MCF 10A (cell line): ENCODE results near the gene USP48. TPM values are rescaled to one million over a fixed set of nuclear protein-coding genes. Genes with fewer than 3 reads are reported as not detected.

Experiments
- BruUV-seq: library from RNA; stranded (reverse); fragments of 400-500 nt; replicated peaks from 2 replicates; lab custom pipeline; 2021; lab: Mats Ljungman, UMichigan
- CTCF ChIA-PET: fragments of 300-600 bp; sonication (Branson Sonifier 250); formaldehyde crosslinking; extraction: SDS; loops from one replicate; lab custom pipeline; 2021; ENCODE audit warnings: antibody characterized with exemption, inconsistent platforms; lab: Yijun Ruan, JAX
- POLR2A ChIA-PET: fragments of 300-600, 350-650 bp; sonication (Branson Sonifier 250); formaldehyde crosslinking; extraction: SDS; loops from one replicate; lab custom pipeline; 2020; ENCODE audit warnings: antibody characterized with exemption, inconsistent platforms; lab: Yijun Ruan, JAX
- DNase-seq: peaks from one replicate; pipeline ENCODE4 v3.0.0-alpha.2; 2018; ENCODE audit not compliant: unreplicated experiment
- H3K27ac Mint-ChIP-seq: one replicate; pipeline ENCODE4 v1.8.0; 2022; ENCODE audit warnings: mild to moderate bottlenecking, low read depth, mixed read lengths; ENCODE audit not compliant: unreplicated experiment
- H3K27me3 Mint-ChIP-seq: one replicate; pipeline ENCODE4 v1.8.0; 2022; ENCODE audit warnings: mixed read lengths; ENCODE audit not compliant: insufficient read depth, unreplicated experiment
- H3K36me3 Mint-ChIP-seq: one replicate; pipeline ENCODE4 v1.8.0; 2022; ENCODE audit warnings: mild to moderate bottlenecking, moderate library complexity, mixed read lengths; ENCODE audit not compliant: insufficient read depth, unreplicated experiment
- H3K4me1 Mint-ChIP-seq: one replicate; pipeline ENCODE4 v1.8.0; 2022; ENCODE audit warnings: mixed read lengths; ENCODE audit not compliant: insufficient read depth, unreplicated experiment
- H3K4me3 Mint-ChIP-seq: one replicate; pipeline ENCODE4 v1.8.0; 2022; ENCODE audit warnings: mild to moderate bottlenecking, moderate library complexity, mixed read lengths; ENCODE audit not compliant: unreplicated experiment
- H3K9me3 Mint-ChIP-seq: one replicate; pipeline ENCODE4 v1.8.0; 2022; ENCODE audit warnings: mixed read lengths; ENCODE audit not compliant: unreplicated experiment
- CTCF ChIP-seq: fragments of 200-600 bp; IDR thresholded peaks from one replicate; pipeline ENCODE4 v1.8.0; 2022; ENCODE audit warnings: antibody characterized with exemption, mild to moderate bottlenecking; ENCODE audit not compliant: unreplicated experiment
- intact Hi-C: fragments of 100-400 bp; cut with micrococcal nuclease; formaldehyde crosslinking; loops from 2 replicates; pipeline ENCODE4 v1.14.1; 2022
- total RNA-seq: library from RNA; stranded (reverse); gene quantifications from 2 replicates; pipeline ENCODE4 v1.2.3, GENCODE V29; 2022

USP48 gene
- total RNA-seq, 1 experiment from 2014 or later = 64.8 TPM

GRCh38 chr1:21669258-21670058 is 113.5 kb downstream of the USP48 start, which contains the start of gene RAP1GAP:
Gene RAP1GAP (minus strand): TSS chr1:21669357. CDS start chr1:21620032, 49,325 bp downstream.
- no TSS peak for BruUV-seq
- Mint-ChIP-seq H3K9me3 (no peaks in the 10 kb centered on the region), H3K36me3 (peaks cover 24% of the 10 kb centered on the region), H3K4me1 (no peaks in the 10 kb centered on the region), H3K27ac (no peak within 1 kb of the TSS), H3K4me3 (no peak within 1 kb of the TSS), H3K27me3 (no peaks in the 10 kb centered on the region)
- CTCF ChIA-PET = interaction anchor here (0.5 kb wide), 1 partner anchor 425 kb away, joined by 3 read pairs; no protein-coding TSS in a partner anchor
- intact Hi-C loops = no loop called here
- no peak for TF ChIP-seq CTCF
- POLR2A ChIA-PET = no interaction called here
- no peak for DNase-seq

GRCh38 chr1:21668951-21669257 is 114.0 kb downstream of the USP48 start:
- Mint-ChIP-seq H3K27me3 (no peaks in the 10 kb centered on the region), H3K4me3 (no peak overlapping the region), H3K36me3 (peaks cover 23% of the 10 kb centered on the region), H3K4me1 (no peaks in the 10 kb centered on the region), H3K9me3 (no peaks in the 10 kb centered on the region), H3K27ac (no peak overlapping the region)
- BruUV-seq = no TSS peak
- intact Hi-C loops = no loop called here
- DNase-seq = no peak
- no peak for TF ChIP-seq CTCF
- CTCF ChIA-PET = no interaction called here
- POLR2A ChIA-PET = no interaction called here

- H3K27me3 Mint-ChIP-seq = no peaks in the 10 kb centered on the region
- POLR2A ChIA-PET = no interaction called here
- H3K36me3 Mint-ChIP-seq = peaks cover 18% of the 10 kb centered on the region
- H3K4me1 Mint-ChIP-seq = no peaks in the 10 kb centered on the region
- H3K4me3 Mint-ChIP-seq = no peak overlapping the region
- intact Hi-C loops = no loop called here
- CTCF ChIA-PET = no interaction called here
- no TSS peak for BruUV-seq
- no peaks in the 10 kb centered on the region for H3K9me3 Mint-ChIP-seq
- DNase-seq = no peak
- no peak overlapping the region for H3K27ac Mint-ChIP-seq
- TF ChIP-seq CTCF = no peak
Measured at GRCh38 chr1:21668232-21668950, 114.6 kb downstream of the USP48 start.
